Astrocyte (in vitro differentiated cells and primary cell): Measurements from ENCODE around the gene GALK1.

ENCODE experiments used
- CTCF ChIP-seq: IDR thresholded peaks from 2 replicates; pipeline ENCODE4 v1.5.1; 2011; ENCODE audit warnings: low read depth, mild to moderate bottlenecking, inconsistent platforms, low read length, moderate library complexity; ENCODE audit not compliant: insufficient read depth
- EZH2 ChIP-seq: IDR thresholded peaks from 2 replicates; pipeline ENCODE4 v1.6.1; 2012; ENCODE audit warnings: mild to moderate bottlenecking, low read length, inconsistent platforms; ENCODE audit not compliant: insufficient read depth

- TF ChIP-seq EZH2, result no peak
- TF ChIP-seq CTCF, result no peak
Measured at GRCh38 chr17:75784473-75785015, 19.6 kb upstream of the GALK1 start, which contains the start of gene UNK.
